GM13977 (cell line): ENCODE results near the gene DZIP1.

Source experiments
- DNase-seq: peaks from one replicate; pipeline ENCODE4 v3.0.0; 2012; ENCODE audit warnings: low spot score
- CTCF ChIP-seq: IDR thresholded peaks from 2 replicates; pipeline ENCODE4 v1.5.1; 2012; ENCODE audit warnings: mild to moderate bottlenecking, control low read depth; ENCODE audit not compliant: insufficient read depth; ENCODE audit errors: extremely low read depth, missing control alignments
- in situ Hi-C: fragments of 300-500 bp; cut with MboI; formaldehyde crosslinking; loops from one replicate; pipeline ENCODE4 v1.12.0; 2022; ENCODE audit warnings: low sequenced_read_pairs, low pct_unique_long_range_greater_than_20kb, mixed read lengths, inconsistent platforms; ENCODE audit not compliant: unreplicated experiment

Gene DZIP1

DNA sequence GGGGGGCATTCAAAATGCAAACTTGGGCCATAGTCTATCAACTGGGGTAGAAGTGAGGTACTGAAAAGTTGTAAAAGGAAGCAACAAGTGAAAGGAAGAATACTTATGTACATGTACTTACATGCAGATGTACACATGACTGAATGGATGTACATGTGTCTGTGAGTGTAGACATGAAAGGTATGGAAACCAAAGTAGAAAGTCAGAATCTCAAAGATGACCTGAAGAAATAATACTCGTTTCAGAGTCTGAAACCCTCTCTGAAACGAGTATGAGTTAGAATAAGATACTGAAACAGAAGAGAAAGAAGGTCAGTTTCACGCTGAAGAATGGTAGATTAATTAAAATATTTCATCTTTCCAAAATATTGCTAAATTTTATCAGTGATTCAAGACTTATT lies 13.9 kb downstream of the DZIP1 start:
- no peak for TF ChIP-seq CTCF
- DNase-seq, result no peak
- in situ Hi-C loops, result no loop called here

DNA sequence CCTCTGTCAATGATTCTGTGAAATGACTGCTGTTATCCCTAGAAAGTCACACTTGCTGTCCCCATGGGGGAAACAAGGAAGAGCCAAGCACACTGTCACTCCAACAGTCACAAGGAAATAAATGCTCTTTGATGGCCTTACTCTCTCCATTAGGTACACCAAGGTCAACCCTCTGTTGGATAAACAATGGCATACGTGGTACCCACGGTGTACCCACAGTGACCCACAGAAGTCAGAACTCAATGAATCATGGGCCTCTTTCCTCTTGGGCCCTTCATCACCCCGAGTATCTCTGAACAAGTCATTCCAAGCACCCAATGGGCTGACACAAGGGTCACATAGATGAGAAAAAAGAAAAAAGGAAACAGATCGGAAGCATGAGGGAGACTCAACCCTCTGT lies 15.4 kb downstream of the DZIP1 start:
- in situ Hi-C loops, result no loop called here
- DNase-seq, result no peak
- no peak for TF ChIP-seq CTCF

DNA sequence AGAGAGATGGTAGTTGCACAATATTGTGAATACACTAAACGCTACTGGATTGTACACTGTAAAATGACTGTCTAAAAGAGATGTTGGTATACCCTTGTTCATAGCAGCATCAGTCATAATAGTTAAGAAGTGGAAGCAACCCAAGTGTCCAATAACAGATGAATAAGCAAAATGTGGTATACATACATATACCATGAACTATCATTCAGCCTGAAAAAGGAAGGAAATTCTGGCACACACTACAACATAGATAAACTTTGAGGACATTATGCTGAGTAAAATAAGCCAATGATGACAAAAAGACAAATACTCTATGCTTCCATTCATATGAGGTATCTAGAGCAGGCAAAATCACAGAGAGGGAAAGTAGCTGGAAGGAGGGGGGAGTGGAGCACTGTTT lies 16.0 kb downstream of the DZIP1 start:
- no peak for TF ChIP-seq CTCF
- DNase-seq, result no peak
- in situ Hi-C loops, result no loop called here

- DNase-seq, result no peak
- in situ Hi-C loops, result no loop called here
- no peak for TF ChIP-seq CTCF
These were observed 16.9 kb downstream of the DZIP1 start for GRCh38 chr13:95627590-95627989.

DNA sequence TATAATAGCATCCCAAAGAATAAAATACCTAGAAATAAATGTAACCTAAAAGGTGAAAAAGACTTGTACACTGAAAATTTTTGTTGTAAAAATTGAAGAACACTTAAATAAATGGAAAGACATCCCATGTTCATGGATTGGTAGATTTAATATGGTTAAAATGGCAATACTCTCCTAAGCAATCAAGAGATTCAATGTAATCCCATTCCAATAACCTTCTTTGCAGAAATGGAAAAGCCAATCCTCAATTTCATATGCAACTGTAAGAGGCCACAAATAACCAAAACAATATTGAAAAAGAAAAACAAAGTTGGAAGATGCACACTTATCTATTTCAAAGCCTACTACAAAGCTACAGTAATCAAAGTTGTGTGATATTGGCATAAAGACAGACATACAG lies 17.7 kb downstream of the DZIP1 start:
- DNase-seq, result no peak
- no peak for TF ChIP-seq CTCF
- in situ Hi-C loops, result no loop called here

- peak; percentile 37 for DNase-seq
- TF ChIP-seq CTCF, result peak; percentile 68
- in situ Hi-C loops, result loop anchor here (25.0 kb wide), 1 partner anchor 213 kb away; no protein-coding TSS in a partner anchor
These were observed 20.5 kb downstream of the DZIP1 start for GRCh38 chr13:95624020-95624419.

GRCh38 chr13:95623141-95623540 lies 21.4 kb downstream of the DZIP1 start:
- in situ Hi-C loops, result loop anchor here (25.0 kb wide), 1 partner anchor 214 kb away; no protein-coding TSS in a partner anchor
- TF ChIP-seq CTCF, result no peak
- DNase-seq, result no peak
